ENCODE measurements around the gene VPS16. TPM values are rescaled to one million over a fixed set of nuclear protein-coding genes. Genes with fewer than 3 reads are reported as not detected.

Gene VPS16
- total and polyA plus RNA-seq, 11 donors: 13.9 to 28.6 (median 19.7) TPM

DNA sequence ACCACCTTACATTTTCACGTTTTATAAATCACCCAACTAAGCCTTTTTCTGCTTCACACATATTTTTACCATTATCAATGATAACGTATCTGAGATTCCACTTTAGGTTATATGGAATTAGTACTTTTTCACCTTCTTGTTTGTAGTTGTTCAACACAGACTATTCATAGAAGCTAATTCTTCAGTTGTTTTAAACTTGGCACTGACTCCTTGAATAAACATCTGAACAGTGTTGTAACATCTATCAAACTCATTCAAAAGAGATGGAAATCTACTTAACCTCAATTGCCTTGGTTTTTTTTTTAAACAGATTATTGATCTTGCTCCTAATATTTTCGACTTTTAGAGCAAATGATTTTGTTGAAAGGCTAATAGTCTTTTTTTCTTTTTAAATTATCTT lies 67.0 kb downstream of the VPS16 start:
- H3K4me3 ChIP-seq: no peak overlapping the region
- TF ChIP-seq, protein P1, sequence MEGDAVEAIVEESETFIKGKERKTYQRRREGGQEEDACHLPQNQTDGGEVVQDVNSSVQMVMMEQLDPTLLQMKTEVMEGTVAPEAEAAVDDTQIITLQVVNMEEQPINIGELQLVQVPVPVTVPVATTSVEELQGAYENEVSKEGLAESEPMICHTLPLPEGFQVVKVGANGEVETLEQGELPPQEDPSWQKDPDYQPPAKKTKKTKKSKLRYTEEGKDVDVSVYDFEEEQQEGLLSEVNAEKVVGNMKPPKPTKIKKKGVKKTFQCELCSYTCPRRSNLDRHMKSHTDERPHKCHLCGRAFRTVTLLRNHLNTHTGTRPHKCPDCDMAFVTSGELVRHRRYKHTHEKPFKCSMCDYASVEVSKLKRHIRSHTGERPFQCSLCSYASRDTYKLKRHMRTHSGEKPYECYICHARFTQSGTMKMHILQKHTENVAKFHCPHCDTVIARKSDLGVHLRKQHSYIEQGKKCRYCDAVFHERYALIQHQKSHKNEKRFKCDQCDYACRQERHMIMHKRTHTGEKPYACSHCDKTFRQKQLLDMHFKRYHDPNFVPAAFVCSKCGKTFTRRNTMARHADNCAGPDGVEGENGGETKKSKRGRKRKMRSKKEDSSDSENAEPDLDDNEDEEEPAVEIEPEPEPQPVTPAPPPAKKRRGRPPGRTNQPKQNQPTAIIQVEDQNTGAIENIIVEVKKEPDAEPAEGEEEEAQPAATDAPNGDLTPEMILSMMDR (IDR thresholded peaks at IDR 0.05): no peak
- TF ChIP-seq POLR2A (IDR thresholded peaks at IDR 0.05): no peak
- no peaks in the 10 kb centered on the region for H3K9me3 ChIP-seq
- H3K36me3 ChIP-seq: no peaks in the 10 kb centered on the region
- no peak overlapping the region for H3K27ac ChIP-seq
- ATAC-seq: no peak
- no peak for DNase-seq
- intact Hi-C loops (cut with DNase I): no loop called here
- H3K27me3 ChIP-seq: no peaks in the 10 kb centered on the region
- WGBS, 4 donors: 79 to 89% (median 82%) methylated on average over 3 of the region's 3 CpGs
- peaks cover 0 to 15% (median 1%) of the 10 kb centered on the region in 12 donors for H3K4me1 ChIP-seq

DNA sequence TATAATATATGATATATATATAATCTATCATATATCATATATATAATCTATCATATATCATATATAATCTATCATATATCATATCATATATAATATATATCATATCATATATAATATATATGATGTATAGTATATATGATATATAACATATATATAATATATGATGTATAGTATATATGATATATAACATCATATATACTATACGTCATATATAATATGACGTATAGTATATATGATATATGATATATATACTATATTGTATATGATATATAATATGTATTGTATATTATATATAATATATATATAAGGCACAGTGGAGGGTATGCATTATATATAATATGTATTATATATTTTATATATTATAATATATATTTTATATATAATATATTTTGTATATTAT lies 69.4 kb downstream of the VPS16 start:
- Histone ChIP-seq H3K36me3 (no peaks in the 10 kb centered on the region), H3K27me3 (no peaks in the 10 kb centered on the region), H3K4me3 (no peak overlapping the region), H3K9me3 (no peaks in the 10 kb centered on the region), H3K27ac (no peak overlapping the region), H3K4me1 (peaks cover 0 to 15% (median 1%) of the 10 kb centered on the region in 12 donors)
- TF ChIP-seq, protein P1 (IDR thresholded peaks at IDR 0.05): no peak
- no peak for TF ChIP-seq POLR2A (IDR thresholded peaks at IDR 0.05)
- intact Hi-C loops (cut with DNase I): no loop called here
- WGBS, 4 donors: 94 to 100% (median 98%) methylated on average over 2 of the region's 2 CpGs
- ATAC-seq (no peak), DNase-seq (no peak)

GRCh38 chr20:2911200-2911599 lies 70.7 kb downstream of the VPS16 start:
- no peak overlapping the region for H3K4me3 ChIP-seq
- H3K36me3 ChIP-seq: no peaks in the 10 kb centered on the region
- TF ChIP-seq, protein P1 (IDR thresholded peaks at IDR 0.05): no peak
- no peak for TF ChIP-seq POLR2A (IDR thresholded peaks at IDR 0.05)
- H3K9me3 ChIP-seq: no peaks in the 10 kb centered on the region
- no peak overlapping the region for H3K27ac ChIP-seq
- DNase-seq (no peak), ATAC-seq (no peak)
- H3K27me3 ChIP-seq: no peaks in the 10 kb centered on the region
- intact Hi-C loops (cut with DNase I): no loop called here
- H3K4me1 ChIP-seq: peaks cover 0 to 15% (median 1%) of the 10 kb centered on the region in 12 donors

GRCh38 chr20:2914160-2914559 lies 73.6 kb downstream of the VPS16 start:
- ATAC-seq (no peak), DNase-seq (no peak)
- H3K36me3 ChIP-seq: no peaks in the 10 kb centered on the region
- intact Hi-C loops (cut with DNase I): no loop called here
- H3K4me1 ChIP-seq: peaks cover 0 to 25% (median 5%) of the 10 kb centered on the region in 12 donors
- H3K4me3 ChIP-seq: no peak overlapping the region
- TF ChIP-seq, protein P1 (IDR thresholded peaks at IDR 0.05): peak in 2 of 12 donors; percentile 10 to 20
- TF ChIP-seq POLR2A (IDR thresholded peaks at IDR 0.05): no peak
- no peak overlapping the region for H3K27ac ChIP-seq
- H3K9me3 ChIP-seq: no peaks in the 10 kb centered on the region
- H3K27me3 ChIP-seq: no peaks in the 10 kb centered on the region

Other genes with a start within 250 kb of the VPS16 start
- gene NOP56, start 188.1 kb upstream of the VPS16 start, total RNA-seq: 10 to 100 TPM; 24.6 to 78.8 (median 51.0) TPM
- gene NOP56, start 188.1 kb upstream of the VPS16 start, polyA plus RNA-seq: 10 to 100 TPM; 42.3 to 66.8 TPM
- 100 to 1,000 TPM; 122 to 356 (median 208) TPM for gene IDH3B, start 176.5 kb upstream of the VPS16 start, total RNA-seq
- 100 to 1,000 TPM; 173 to 188 TPM for gene IDH3B, start 176.5 kb upstream of the VPS16 start, polyA plus RNA-seq
- 1 to 10 TPM; 2.5 to 6.4 (median 4.2) TPM for gene EBF4, start 148.0 kb upstream of the VPS16 start, total RNA-seq
- gene EBF4, start 148.0 kb upstream of the VPS16 start, polyA plus RNA-seq: 1 to 10 TPM; 2.7 to 2.9 TPM
- gene CPXM1, start 40.1 kb upstream of the VPS16 start, total RNA-seq: 10 to 100 TPM in 2 of 9 donors, 1 to 10 TPM in 2, under 1 TPM in 5; 0.42 to 21.5 (median 0.72) TPM
- 1 to 10 TPM in 1 of 2 donors, under 1 TPM in 1; 0.27 to 3.9 TPM for gene CPXM1, start 40.1 kb upstream of the VPS16 start, polyA plus RNA-seq
- gene C20orf141, start 25.8 kb upstream of the VPS16 start, total RNA-seq: not detected
- gene C20orf141, start 25.8 kb upstream of the VPS16 start, polyA plus RNA-seq: not detected
- not detected for gene TMEM239, start 24.4 kb upstream of the VPS16 start, total RNA-seq
- not detected for gene TMEM239, start 24.4 kb upstream of the VPS16 start, polyA plus RNA-seq
- gene PCED1A, start 90 bp upstream of the VPS16 start, total RNA-seq: 10 to 100 TPM in 2 of 9 donors, 1 to 10 TPM in 7; 5.0 to 20.7 (median 6.8) TPM
- gene PCED1A, start 90 bp upstream of the VPS16 start, polyA plus RNA-seq: 10 to 100 TPM in 1 of 2 donors, 1 to 10 TPM in 1; 7.0 to 11.3 TPM
- gene PTPRA, start 32.7 kb downstream of the VPS16 start, total RNA-seq: 10 to 100 TPM; 17.3 to 43.4 (median 32.2) TPM
- 10 to 100 TPM in 1 of 2 donors, 1 to 10 TPM in 1; 6.1 to 18.9 TPM for gene PTPRA, start 32.7 kb downstream of the VPS16 start, polyA plus RNA-seq
- under 1 TPM in 1 of 9 donors, not detected in 8; 0.48 TPM for gene GNRH2, start 202.9 kb downstream of the VPS16 start, total RNA-seq
- gene GNRH2, start 202.9 kb downstream of the VPS16 start, polyA plus RNA-seq: not detected
- 10 to 100 TPM; 36.5 to 83.4 (median 50.9) TPM for gene MRPS26, start 205.3 kb downstream of the VPS16 start, total RNA-seq
- gene MRPS26, start 205.3 kb downstream of the VPS16 start, polyA plus RNA-seq: 100 to 1,000 TPM in 1 of 2 donors, 10 to 100 TPM in 1; 98.8 to 111 TPM
- gene OXT, start 230.9 kb downstream of the VPS16 start, total RNA-seq: under 1 TPM in 1 of 9 donors, not detected in 8; 0.67 TPM
- not detected for gene OXT, start 230.9 kb downstream of the VPS16 start, polyA plus RNA-seq
- not detected for gene AVP, start 244.0 kb downstream of the VPS16 start, total RNA-seq
- not detected for gene AVP, start 244.0 kb downstream of the VPS16 start, polyA plus RNA-seq

Data from heart left ventricle (tissue), 16 donors.